ENCODE results near the gene TMEM151A. TPM values are rescaled to one million over a fixed set of nuclear protein-coding genes. Genes with fewer than 3 reads are reported as not detected.

Gene TMEM151A
- total and polyA plus RNA-seq, 9 donors = 0.04 TPM; not detected in 8

GRCh38 chr11:66259225-66259624, 32.5 kb upstream of the TMEM151A start:
- WGBS (ENCODE audit: insufficient coverage) = 96% methylated on average over 2 of the region's 2 CpGs
- peaks cover 46% of the 10 kb centered on the region for H3K36me3 ChIP-seq (ENCODE audit: control insufficient read depth, insufficient read depth, low read length)
- peaks cover 21% of the 10 kb centered on the region for H3K4me1 ChIP-seq (ENCODE audit: control insufficient read depth, insufficient read depth, low read length)
- no peaks in the 10 kb centered on the region for H3K9me3 ChIP-seq (replicated peaks; ENCODE audit: control insufficient read depth, low read depth, low read length)
- H3K4me3 ChIP-seq (ENCODE audit: low read length) = no peak overlapping the region
- H3K27ac ChIP-seq (ENCODE audit: low read length) = no peak overlapping the region
- DNase-seq = no peak
- peaks cover 6% of the 10 kb centered on the region for H3K27me3 ChIP-seq (ENCODE audit: control insufficient read depth, insufficient read depth, low read length)

- Histone ChIP-seq H3K4me1 (ENCODE audit: control insufficient read depth, insufficient read depth, low read length) (peaks cover 21% of the 10 kb centered on the region), H3K27me3 (ENCODE audit: control insufficient read depth, insufficient read depth, low read length) (peaks cover 6% of the 10 kb centered on the region), H3K4me3 (ENCODE audit: low read length) (no peak overlapping the region), H3K9me3 (replicated peaks; ENCODE audit: control insufficient read depth, low read depth, low read length) (no peaks in the 10 kb centered on the region), H3K27ac (ENCODE audit: low read length) (no peak overlapping the region), H3K36me3 (ENCODE audit: control insufficient read depth, insufficient read depth, low read length) (peaks cover 54% of the 10 kb centered on the region)
- DNase-seq = no peak
- 100% methylated on average over 3 of the region's 4 CpGs for WGBS (ENCODE audit: insufficient coverage)
Measured at GRCh38 chr11:66259956-66260355, 31.7 kb upstream of the TMEM151A start.

- H3K27ac ChIP-seq (ENCODE audit: low read length) = no peak overlapping the region
- H3K9me3 ChIP-seq (replicated peaks; ENCODE audit: control insufficient read depth, low read depth, low read length) = no peaks in the 10 kb centered on the region
- H3K36me3 ChIP-seq (ENCODE audit: control insufficient read depth, insufficient read depth, low read length) = peaks cover 64% of the 10 kb centered on the region
- DNase-seq = no peak
- H3K4me1 ChIP-seq (ENCODE audit: control insufficient read depth, insufficient read depth, low read length) = peaks cover 25% of the 10 kb centered on the region
- WGBS (ENCODE audit: insufficient coverage) = 95% methylated on average over 16 of the region's 16 CpGs
- H3K27me3 ChIP-seq (ENCODE audit: control insufficient read depth, insufficient read depth, low read length) = peaks cover 6% of the 10 kb centered on the region
- H3K4me3 ChIP-seq (ENCODE audit: low read length) = no peak overlapping the region
Measured at GRCh38 chr11:66261578-66261977, 30.1 kb upstream of the TMEM151A start.

- Histone ChIP-seq H3K27me3 (ENCODE audit: control insufficient read depth, insufficient read depth, low read length) (peaks cover under 1% of the 10 kb centered on the region), H3K27ac (ENCODE audit: low read length) (no peak overlapping the region), H3K4me1 (ENCODE audit: control insufficient read depth, insufficient read depth, low read length) (peaks cover 25% of the 10 kb centered on the region), H3K4me3 (ENCODE audit: low read length) (no peak overlapping the region), H3K36me3 (ENCODE audit: control insufficient read depth, insufficient read depth, low read length) (peaks cover 67% of the 10 kb centered on the region), H3K9me3 (replicated peaks; ENCODE audit: control insufficient read depth, low read depth, low read length) (no peaks in the 10 kb centered on the region)
- WGBS (ENCODE audit: insufficient coverage) = 80% methylated on average over 3 of the region's 5 CpGs
- DNase-seq = no peak
Measured at GRCh38 chr11:66262191-66262590, 29.5 kb upstream of the TMEM151A start.

- DNase-seq = no peak
- no peak overlapping the region for H3K27ac ChIP-seq (ENCODE audit: low read length)
- H3K27me3 ChIP-seq (ENCODE audit: control insufficient read depth, insufficient read depth, low read length) = no peaks in the 10 kb centered on the region
- no peak overlapping the region for H3K4me3 ChIP-seq (ENCODE audit: low read length)
- H3K4me1 ChIP-seq (ENCODE audit: control insufficient read depth, insufficient read depth, low read length) = peaks cover 27% of the 10 kb centered on the region
- H3K36me3 ChIP-seq (ENCODE audit: control insufficient read depth, insufficient read depth, low read length) = peaks cover 67% of the 10 kb centered on the region
- no peaks in the 10 kb centered on the region for H3K9me3 ChIP-seq (replicated peaks; ENCODE audit: control insufficient read depth, low read depth, low read length)
- 91% methylated on average over 12 of the region's 12 CpGs for WGBS (ENCODE audit: insufficient coverage)
Measured at GRCh38 chr11:66262696-66263095, 29.0 kb upstream of the TMEM151A start.

- Histone ChIP-seq H3K36me3 (ENCODE audit: control insufficient read depth, insufficient read depth, low read length) (peaks cover 67% of the 10 kb centered on the region), H3K9me3 (replicated peaks; ENCODE audit: control insufficient read depth, low read depth, low read length) (no peaks in the 10 kb centered on the region)
Measured at GRCh38 chr11:66263231-66263630, 28.5 kb upstream of the TMEM151A start.

GRCh38 chr11:66263785-66264184, 27.9 kb upstream of the TMEM151A start:
- Histone ChIP-seq H3K27me3 (ENCODE audit: control insufficient read depth, insufficient read depth, low read length) (no peaks in the 10 kb centered on the region), H3K4me1 (ENCODE audit: control insufficient read depth, insufficient read depth, low read length) (peaks cover 27% of the 10 kb centered on the region), H3K9me3 (replicated peaks; ENCODE audit: control insufficient read depth, low read depth, low read length) (no peaks in the 10 kb centered on the region), H3K36me3 (ENCODE audit: control insufficient read depth, insufficient read depth, low read length) (peaks cover 67% of the 10 kb centered on the region), H3K4me3 (ENCODE audit: low read length) (no peak overlapping the region), H3K27ac (ENCODE audit: low read length) (no peak overlapping the region)
- 95% methylated on average over 7 of the region's 10 CpGs for WGBS (ENCODE audit: insufficient coverage)
- DNase-seq = no peak

More at GRCh38 chr11:66263231-66263630, 28.5 kb upstream of the TMEM151A start:
- WGBS (ENCODE audit: insufficient coverage) = 92% methylated on average over 4 of the region's 4 CpGs
- no peak overlapping the region for H3K4me3 ChIP-seq (ENCODE audit: low read length)
- peaks cover 32% of the 10 kb centered on the region for H3K4me1 ChIP-seq (ENCODE audit: control insufficient read depth, insufficient read depth, low read length)
- no peak for DNase-seq
- no peak overlapping the region for H3K27ac ChIP-seq (ENCODE audit: low read length)
- H3K27me3 ChIP-seq (ENCODE audit: control insufficient read depth, insufficient read depth, low read length) = no peaks in the 10 kb centered on the region

GRCh38 chr11:66264383-66264782, 27.3 kb upstream of the TMEM151A start:
- H3K27ac ChIP-seq (ENCODE audit: low read length) = no peak overlapping the region
- H3K9me3 ChIP-seq (replicated peaks; ENCODE audit: control insufficient read depth, low read depth, low read length) = no peaks in the 10 kb centered on the region
- DNase-seq = no peak
- H3K4me1 ChIP-seq (ENCODE audit: control insufficient read depth, insufficient read depth, low read length) = peaks cover 27% of the 10 kb centered on the region
- H3K36me3 ChIP-seq (ENCODE audit: control insufficient read depth, insufficient read depth, low read length) = peaks cover 66% of the 10 kb centered on the region
- 85% methylated on average over 8 of the region's 8 CpGs for WGBS (ENCODE audit: insufficient coverage)
- no peaks in the 10 kb centered on the region for H3K27me3 ChIP-seq (ENCODE audit: control insufficient read depth, insufficient read depth, low read length)
- H3K4me3 ChIP-seq (ENCODE audit: low read length) = no peak overlapping the region

- H3K4me1 ChIP-seq (ENCODE audit: control insufficient read depth, insufficient read depth, low read length) = peaks cover 30% of the 10 kb centered on the region
- H3K36me3 ChIP-seq (ENCODE audit: control insufficient read depth, insufficient read depth, low read length) = peaks cover 60% of the 10 kb centered on the region
- H3K4me3 ChIP-seq (ENCODE audit: low read length) = no peak overlapping the region
- 60% methylated on average over 3 of the region's 12 CpGs for WGBS (ENCODE audit: insufficient coverage)
- no peak overlapping the region for H3K27ac ChIP-seq (ENCODE audit: low read length)
- no peaks in the 10 kb centered on the region for H3K9me3 ChIP-seq (replicated peaks; ENCODE audit: control insufficient read depth, low read depth, low read length)
- no peaks in the 10 kb centered on the region for H3K27me3 ChIP-seq (ENCODE audit: control insufficient read depth, insufficient read depth, low read length)
- DNase-seq = no peak
Measured at GRCh38 chr11:66264914-66265313, 26.8 kb upstream of the TMEM151A start.

- Histone ChIP-seq H3K27me3 (ENCODE audit: control insufficient read depth, insufficient read depth, low read length) (no peaks in the 10 kb centered on the region), H3K4me3 (ENCODE audit: low read length) (no peak overlapping the region), H3K4me1 (ENCODE audit: control insufficient read depth, insufficient read depth, low read length) (peaks cover 32% of the 10 kb centered on the region), H3K36me3 (ENCODE audit: control insufficient read depth, insufficient read depth, low read length) (peaks cover 58% of the 10 kb centered on the region), H3K9me3 (replicated peaks; ENCODE audit: control insufficient read depth, low read depth, low read length) (no peaks in the 10 kb centered on the region), H3K27ac (ENCODE audit: low read length) (no peak overlapping the region)
- WGBS (ENCODE audit: insufficient coverage) = 90% methylated on average over 20 of the region's 26 CpGs
- DNase-seq = no peak
Measured at GRCh38 chr11:66265531-66266377, 25.9 kb upstream of the TMEM151A start.
